Stimulated activated naive CD8-positive, alpha-beta T cell treated with anti-CD3 and anti-CD28 coated beads, Interleukin-15, Interleukin-2, amounts not matched to agents 100 ng/mL and 50 ng/mL, for 24 hours (primary cell): Measurements from ENCODE around the gene SH3BGRL.

Experiments used
- H3K27ac Mint-ChIP-seq: one replicate; pipeline ENCODE4 v1.8.0; 2021; ENCODE audit warnings: mild to moderate bottlenecking, mixed read lengths
- H3K27me3 Mint-ChIP-seq: one replicate; pipeline ENCODE4 v1.8.0; 2021; ENCODE audit warnings: mixed read lengths
- H3K36me3 Mint-ChIP-seq: one replicate; pipeline ENCODE4 v1.8.0; 2021; ENCODE audit warnings: low read depth, mixed read lengths
- H3K4me1 Mint-ChIP-seq: one replicate; pipeline ENCODE4 v1.8.0; 2021; ENCODE audit warnings: low read depth, mixed read lengths
- H3K4me3 Mint-ChIP-seq: one replicate; pipeline ENCODE4 v1.8.0; 2021; ENCODE audit warnings: mild to moderate bottlenecking, mixed read lengths
- H3K9me3 Mint-ChIP-seq: one replicate; pipeline ENCODE4 v1.8.0; 2021; ENCODE audit warnings: mixed read lengths

Gene SH3BGRL

GRCh38 chrX:81237516-81237915, 35.6 kb downstream of the SH3BGRL start:
- Mint-ChIP-seq H3K27me3 (no peaks in the 10 kb centered on the region), H3K9me3 (peaks cover 7% of the 10 kb centered on the region), H3K27ac (no peak overlapping the region), H3K4me3 (no peak overlapping the region), H3K4me1 (no peaks in the 10 kb centered on the region), H3K36me3 (peaks cover 43% of the 10 kb centered on the region)

- peaks cover 43% of the 10 kb centered on the region for H3K36me3 Mint-ChIP-seq
- H3K4me1 Mint-ChIP-seq = no peaks in the 10 kb centered on the region
- H3K27me3 Mint-ChIP-seq = no peaks in the 10 kb centered on the region
- H3K27ac Mint-ChIP-seq = no peak overlapping the region
- no peak overlapping the region for H3K4me3 Mint-ChIP-seq
- peaks cover 7% of the 10 kb centered on the region for H3K9me3 Mint-ChIP-seq
Observed at GRCh38 chrX:81238166-81238565, 36.3 kb downstream of the SH3BGRL start.

DNA sequence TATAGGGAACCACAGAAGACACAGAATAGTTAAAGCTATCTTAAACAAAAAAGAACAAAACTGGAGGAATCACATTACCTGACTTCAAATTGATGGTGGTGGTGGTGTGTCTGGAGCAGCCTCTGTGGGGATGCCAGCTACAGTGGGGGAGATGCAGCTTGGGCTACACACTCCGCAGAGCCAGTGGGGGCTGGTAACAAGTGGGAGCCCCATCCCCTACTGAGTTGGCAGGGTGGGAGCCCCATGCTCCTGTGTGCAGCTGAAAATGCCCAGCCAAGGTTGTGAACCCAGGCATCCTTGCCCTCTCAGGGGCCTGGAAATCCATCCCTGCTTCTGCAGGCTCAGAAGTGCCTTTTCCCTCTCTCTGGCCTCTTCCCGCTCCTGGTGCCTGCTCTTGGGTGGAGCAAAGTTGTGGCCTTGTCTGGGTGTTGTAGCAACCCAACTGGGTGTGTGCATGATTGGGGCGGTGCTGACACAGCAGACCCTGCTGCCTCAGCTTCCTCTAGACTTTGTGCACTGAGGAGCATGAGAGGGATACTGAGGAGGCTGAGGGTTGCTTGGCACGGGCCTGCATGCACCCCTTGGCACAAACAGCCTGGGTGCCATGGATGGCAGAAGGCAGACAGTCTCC, 38.9 kb downstream of the SH3BGRL start:
- Mint-ChIP-seq H3K4me3 (no peak overlapping the region), H3K4me1 (no peaks in the 10 kb centered on the region), H3K36me3 (peaks cover 36% of the 10 kb centered on the region), H3K9me3 (peaks cover 7% of the 10 kb centered on the region), H3K27me3 (no peaks in the 10 kb centered on the region), H3K27ac (no peak overlapping the region)

DNA sequence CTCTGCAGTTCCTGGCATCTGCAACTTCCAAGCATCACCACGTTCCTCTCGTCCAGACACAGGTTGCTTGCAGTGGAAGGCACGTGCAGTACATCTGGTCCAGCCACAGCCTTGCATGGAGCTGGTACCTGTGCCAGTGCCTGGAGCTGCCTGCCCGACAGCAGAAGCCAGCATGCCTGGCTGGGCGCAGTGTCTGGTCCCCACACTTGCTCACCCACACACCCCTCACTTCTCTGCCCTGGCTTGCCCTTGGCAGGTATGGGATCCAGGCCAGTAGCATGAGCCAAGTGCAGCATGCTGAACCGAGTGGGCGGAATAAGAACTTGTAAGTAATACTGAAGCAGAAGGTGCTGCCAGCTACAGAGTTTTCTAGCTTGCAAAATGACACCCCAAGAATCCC, 39.9 kb downstream of the SH3BGRL start:
- Mint-ChIP-seq H3K4me1 (no peaks in the 10 kb centered on the region), H3K27ac (no peak overlapping the region), H3K4me3 (no peak overlapping the region), H3K9me3 (peaks cover 7% of the 10 kb centered on the region), H3K36me3 (peaks cover 28% of the 10 kb centered on the region), H3K27me3 (no peaks in the 10 kb centered on the region)

DNA sequence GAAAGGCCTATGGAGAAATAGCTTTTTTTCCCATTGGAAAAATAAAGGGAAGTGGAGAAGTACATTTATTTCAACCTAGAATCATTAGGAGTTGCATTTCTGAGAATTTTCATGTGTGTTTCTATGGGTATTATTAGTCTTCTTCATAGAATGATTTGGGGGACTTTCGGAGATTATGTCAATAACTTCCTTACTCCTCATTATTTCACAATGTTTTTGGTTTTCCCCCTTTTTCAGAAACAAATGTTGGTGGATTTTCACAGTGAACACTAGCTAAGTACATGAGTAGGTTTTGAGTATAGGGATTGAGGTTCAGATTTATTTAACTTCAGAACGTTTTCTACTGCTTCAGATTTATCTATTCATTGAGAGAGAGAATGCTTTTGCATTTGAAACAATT, 54.0 kb downstream of the SH3BGRL start:
- H3K4me1 Mint-ChIP-seq = peaks cover 22% of the 10 kb centered on the region
- no peaks in the 10 kb centered on the region for H3K9me3 Mint-ChIP-seq

GRCh38 chrX:81257817-81258216, 55.9 kb downstream of the SH3BGRL start:
- Mint-ChIP-seq H3K9me3 (no peaks in the 10 kb centered on the region), H3K36me3 (no peaks in the 10 kb centered on the region), H3K27me3 (no peaks in the 10 kb centered on the region), H3K4me3 (no peak overlapping the region), H3K27ac (no peak overlapping the region), H3K4me1 (peaks cover 29% of the 10 kb centered on the region)

More for the DNA sequence above, 54.0 kb downstream of the SH3BGRL start:
- H3K27ac Mint-ChIP-seq = no peak overlapping the region
- H3K36me3 Mint-ChIP-seq = no peaks in the 10 kb centered on the region
- H3K4me3 Mint-ChIP-seq = no peak overlapping the region
- H3K27me3 Mint-ChIP-seq = no peaks in the 10 kb centered on the region

DNA sequence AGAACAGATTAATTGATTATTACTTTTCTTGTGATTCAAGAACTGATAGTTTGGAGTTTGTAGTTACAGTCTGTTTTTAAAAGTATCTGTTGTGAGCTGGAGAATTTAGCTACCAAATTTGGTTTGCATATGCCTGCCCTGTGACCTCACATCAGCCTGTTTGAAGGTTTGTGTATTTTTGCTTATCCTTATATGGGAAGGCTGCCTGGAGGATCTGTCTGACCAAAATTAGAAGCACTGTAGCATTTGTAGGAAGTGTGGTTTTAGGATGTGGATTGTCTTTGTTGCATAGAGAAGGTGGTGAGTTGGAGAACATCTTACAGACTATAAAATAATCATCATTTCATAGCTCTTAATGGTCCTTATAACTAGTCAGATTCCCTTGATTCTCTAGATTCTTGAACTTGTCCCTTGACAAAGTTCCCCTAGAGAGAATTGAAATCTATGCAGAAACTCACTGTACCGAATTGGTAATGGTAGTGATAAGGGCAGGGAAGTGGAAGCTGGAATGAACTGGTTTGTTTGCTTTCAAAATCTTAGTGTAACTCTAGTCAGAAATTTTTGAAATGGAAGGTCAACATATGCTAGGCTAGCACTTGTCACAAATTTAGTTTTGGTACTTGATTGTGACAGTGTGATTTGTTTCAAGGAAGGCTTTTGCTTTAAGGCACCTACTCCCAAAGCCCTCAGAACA, 57.3 kb downstream of the SH3BGRL start:
- H3K27me3 Mint-ChIP-seq = no peaks in the 10 kb centered on the region
- H3K27ac Mint-ChIP-seq = no peak overlapping the region
- H3K36me3 Mint-ChIP-seq = no peaks in the 10 kb centered on the region
- H3K9me3 Mint-ChIP-seq = no peaks in the 10 kb centered on the region
- peaks cover 32% of the 10 kb centered on the region for H3K4me1 Mint-ChIP-seq
- H3K4me3 Mint-ChIP-seq = no peak overlapping the region

GRCh38 chrX:81259714-81260395, 58.0 kb downstream of the SH3BGRL start:
- Mint-ChIP-seq H3K27ac (no peak overlapping the region), H3K9me3 (no peaks in the 10 kb centered on the region), H3K4me1 (peaks cover 29% of the 10 kb centered on the region), H3K4me3 (no peak overlapping the region), H3K27me3 (no peaks in the 10 kb centered on the region), H3K36me3 (no peaks in the 10 kb centered on the region)

- no peak overlapping the region for H3K4me3 Mint-ChIP-seq
- H3K27me3 Mint-ChIP-seq = no peaks in the 10 kb centered on the region
- peaks cover 10% of the 10 kb centered on the region for H3K36me3 Mint-ChIP-seq
- H3K4me1 Mint-ChIP-seq = peaks cover 35% of the 10 kb centered on the region
- H3K9me3 Mint-ChIP-seq = no peaks in the 10 kb centered on the region
- no peak overlapping the region for H3K27ac Mint-ChIP-seq
Observed at GRCh38 chrX:81261576-81261975, 59.7 kb downstream of the SH3BGRL start.

DNA sequence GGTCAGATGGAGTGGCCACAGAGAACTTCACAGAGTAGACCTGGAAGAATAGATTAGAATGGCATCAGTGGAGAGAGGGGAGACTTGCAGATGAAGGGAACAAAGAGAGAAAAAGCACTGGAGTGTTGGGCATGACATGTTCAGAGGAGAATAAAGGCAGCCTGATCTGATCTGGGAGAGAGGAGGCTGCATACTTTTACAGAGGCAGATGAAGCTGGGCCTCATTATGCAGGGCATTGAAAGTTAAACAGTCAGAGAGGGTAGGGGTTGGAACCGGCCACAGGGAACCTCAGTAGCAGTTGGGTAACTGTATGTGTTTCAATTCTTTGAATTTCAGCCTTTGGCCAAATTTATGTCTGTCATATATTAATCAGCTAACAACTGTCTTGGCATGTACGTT, 61.2 kb downstream of the SH3BGRL start:
- H3K27me3 Mint-ChIP-seq = no peaks in the 10 kb centered on the region
- H3K36me3 Mint-ChIP-seq = peaks cover 15% of the 10 kb centered on the region
- no peak overlapping the region for H3K27ac Mint-ChIP-seq
- H3K9me3 Mint-ChIP-seq = no peaks in the 10 kb centered on the region
- H3K4me1 Mint-ChIP-seq = peaks cover 48% of the 10 kb centered on the region
- no peak overlapping the region for H3K4me3 Mint-ChIP-seq

- H3K9me3 Mint-ChIP-seq = peaks cover 4% of the 10 kb centered on the region
- H3K4me1 Mint-ChIP-seq = no peaks in the 10 kb centered on the region
- H3K27ac Mint-ChIP-seq = no peak overlapping the region
- H3K4me3 Mint-ChIP-seq = no peak overlapping the region
- no peaks in the 10 kb centered on the region for H3K27me3 Mint-ChIP-seq
- H3K36me3 Mint-ChIP-seq = peaks cover 45% of the 10 kb centered on the region
Observed at GRCh38 chrX:81278616-81279015, 76.7 kb downstream of the SH3BGRL start.

DNA sequence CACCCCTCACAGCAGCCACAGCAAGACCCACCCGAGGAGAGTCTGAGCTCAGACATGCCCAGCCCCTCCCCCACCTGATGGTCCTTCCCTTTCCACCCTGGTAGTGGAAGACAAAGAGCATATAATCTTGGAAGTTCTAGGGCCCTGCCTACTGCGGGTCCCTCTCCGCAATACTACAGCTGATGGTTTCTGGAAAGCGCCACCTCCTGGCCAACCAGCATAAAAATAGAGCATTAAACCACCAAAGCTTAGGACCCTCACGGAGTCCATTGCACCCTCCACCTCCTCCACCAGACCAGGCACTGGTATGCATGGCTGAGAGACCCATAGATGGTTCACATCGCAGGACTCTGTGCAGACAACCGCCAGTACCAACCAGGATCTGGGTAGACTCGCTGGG, 78.2 kb downstream of the SH3BGRL start:
- no peak overlapping the region for H3K27ac Mint-ChIP-seq
- peaks cover 11% of the 10 kb centered on the region for H3K9me3 Mint-ChIP-seq
- no peaks in the 10 kb centered on the region for H3K4me1 Mint-ChIP-seq
- H3K4me3 Mint-ChIP-seq = no peak overlapping the region
- H3K27me3 Mint-ChIP-seq = no peaks in the 10 kb centered on the region
- peaks cover 55% of the 10 kb centered on the region for H3K36me3 Mint-ChIP-seq

DNA sequence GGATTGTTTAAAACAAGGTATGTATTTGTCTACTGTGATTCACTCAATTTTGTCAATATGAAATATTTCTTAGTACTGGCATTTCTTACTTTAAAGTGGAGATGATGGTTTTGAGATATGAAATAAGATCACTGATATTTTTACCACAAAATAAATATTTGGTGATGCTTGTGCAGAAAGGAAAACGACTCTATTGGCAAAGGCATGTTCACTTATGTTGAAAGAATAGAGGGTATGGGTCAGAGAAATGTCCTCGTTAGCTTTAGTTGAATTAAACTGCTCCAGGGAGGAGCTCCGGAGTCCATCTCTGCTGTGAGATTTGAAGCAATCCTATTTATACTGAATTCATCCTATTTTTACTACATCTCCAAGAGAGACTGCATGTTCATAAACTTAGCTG, 84.2 kb downstream of the SH3BGRL start:
- Mint-ChIP-seq H3K4me3 (no peak overlapping the region), H3K36me3 (peaks cover 53% of the 10 kb centered on the region), H3K4me1 (no peaks in the 10 kb centered on the region), H3K27ac (no peak overlapping the region), H3K9me3 (peaks cover 21% of the 10 kb centered on the region), H3K27me3 (no peaks in the 10 kb centered on the region)

DNA sequence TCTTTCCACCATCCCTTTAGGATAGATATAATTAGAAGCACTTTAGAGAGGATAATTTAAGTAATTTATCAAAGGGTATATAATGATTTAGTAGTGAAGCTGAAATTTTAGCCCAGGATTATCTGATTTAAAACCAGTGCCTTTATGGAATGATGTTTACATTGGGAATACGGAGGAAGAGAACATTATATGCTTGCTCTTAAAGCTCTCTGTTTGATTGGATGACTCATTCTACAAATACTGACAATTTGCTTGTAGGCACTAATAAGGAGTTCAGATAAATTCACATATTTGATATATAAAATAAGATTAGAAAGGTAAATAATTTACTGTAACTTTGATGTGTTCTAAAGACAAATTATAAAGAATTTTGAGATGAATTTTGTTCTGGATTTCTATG, 84.7 kb downstream of the SH3BGRL start:
- no peak overlapping the region for H3K27ac Mint-ChIP-seq
- peaks cover 21% of the 10 kb centered on the region for H3K9me3 Mint-ChIP-seq
- H3K36me3 Mint-ChIP-seq = peaks cover 53% of the 10 kb centered on the region
- no peaks in the 10 kb centered on the region for H3K4me1 Mint-ChIP-seq
- no peak overlapping the region for H3K4me3 Mint-ChIP-seq
- no peaks in the 10 kb centered on the region for H3K27me3 Mint-ChIP-seq

GRCh38 chrX:81291996-81292395, 90.1 kb downstream of the SH3BGRL start:
- H3K27me3 Mint-ChIP-seq = no peaks in the 10 kb centered on the region
- no peak overlapping the region for H3K4me3 Mint-ChIP-seq
- H3K9me3 Mint-ChIP-seq = peaks cover 19% of the 10 kb centered on the region
- H3K27ac Mint-ChIP-seq = no peak overlapping the region
- H3K4me1 Mint-ChIP-seq = no peaks in the 10 kb centered on the region
- peaks cover 63% of the 10 kb centered on the region for H3K36me3 Mint-ChIP-seq
